Mesenchymal stem cell (in vitro differentiated cells and primary cell): ENCODE results near the gene UNC119B.

Experiments
- DNase-seq: peaks from one replicate; pipeline ENCODE4 v3.0.0-alpha.2; 2013
- H2AFZ ChIP-seq: one replicate; pipeline ENCODE4 v1.6.1; 2013; ENCODE audit warnings: low read depth, mild to moderate bottlenecking, control low read depth, inconsistent platforms, low read length, moderate library complexity
- H2AK5ac ChIP-seq: 2 replicates; pipeline ENCODE4 v1.6.1; 2013; ENCODE audit warnings: low read length, moderate library complexity, mild to moderate bottlenecking, inconsistent platforms; ENCODE audit not compliant: severe bottlenecking
- H2BK120ac ChIP-seq: one replicate; pipeline ENCODE4 v1.6.1; 2013; ENCODE audit warnings: low read depth, mild to moderate bottlenecking, inconsistent platforms, low read length, moderate library complexity
- H2BK12ac ChIP-seq, 2 experiments: one replicate each; pipeline ENCODE4 v1.6.1; 2013; ENCODE audit warnings: inconsistent platforms in 2 of 2, low read length in 2 of 2, mild to moderate bottlenecking in 2 of 2, moderate library complexity in 2 of 2, control low read depth in 1 of 2
- H2BK15ac ChIP-seq: one replicate; pipeline ENCODE4 v1.6.1; 2013; ENCODE audit warnings: mild to moderate bottlenecking, low read depth, inconsistent platforms; ENCODE audit not compliant: poor library complexity, severe bottlenecking
- H2BK5ac ChIP-seq: 2 replicates; pipeline ENCODE4 v1.6.1; 2013; ENCODE audit warnings: low read depth, mild to moderate bottlenecking, low read length, control low read depth, inconsistent platforms; ENCODE audit not compliant: poor library complexity, severe bottlenecking
- H3K14ac ChIP-seq, 2 experiments: one replicate each; pipeline ENCODE4 v1.6.1; 2013; ENCODE audit warnings: inconsistent platforms in 2 of 2, low read length in 2 of 2, control low read depth in 1 of 2, mild to moderate bottlenecking in 1 of 2, moderate library complexity in 1 of 2
- H3K18ac ChIP-seq, 2 experiments: one replicate each; pipeline ENCODE4 v1.6.1; 2013; ENCODE audit warnings: inconsistent platforms in 2 of 2, low read length in 2 of 2, control low read depth in 1 of 2, low read depth in 1 of 2, mild to moderate bottlenecking in 1 of 2
- H3K23ac ChIP-seq, 2 experiments: one replicate each; pipeline ENCODE4 v1.6.1; 2013; ENCODE audit warnings: inconsistent platforms in 2 of 2, low read length in 2 of 2, mild to moderate bottlenecking in 2 of 2, moderate library complexity in 2 of 2, control low read depth in 1 of 2
- H3K27ac ChIP-seq: 2 replicates; pipeline ENCODE4 v1.5.1; 2013; ENCODE audit warnings: mild to moderate bottlenecking, moderate library complexity, low read length, control low read depth, inconsistent platforms; ENCODE audit not compliant: poor library complexity, severe bottlenecking
- H3K27me3 ChIP-seq, 2 experiments: 2 replicates each; pipeline versions ENCODE4 v1.6.1 to v1.7.0; 2013; ENCODE audit warnings: low read length in 2 of 2, mild to moderate bottlenecking in 2 of 2, moderate library complexity in 2 of 2, control low read depth in 1 of 2, inconsistent platforms in 1 of 2; ENCODE audit not compliant: control insufficient read depth in 1 of 2, insufficient read depth in 1 of 2
- H3K36me3 ChIP-seq, 2 experiments: 2 replicates each; pipeline versions ENCODE4 v1.6.1 to v1.7.0; 2013; ENCODE audit warnings: low read length in 2 of 2, control low read depth in 1 of 2, inconsistent platforms in 1 of 2, low read depth in 1 of 2, mild to moderate bottlenecking in 1 of 2; ENCODE audit not compliant: insufficient read depth in 2 of 2, control insufficient read depth in 1 of 2
- H3K4ac ChIP-seq, 2 experiments: one replicate each; pipeline ENCODE4 v1.6.1; 2013; ENCODE audit warnings: inconsistent platforms in 2 of 2, low read length in 2 of 2, mild to moderate bottlenecking in 2 of 2, moderate library complexity in 2 of 2, control low read depth in 1 of 2, low read depth in 1 of 2
- H3K4me1 ChIP-seq: 2 replicates; pipeline ENCODE4 v1.6.1; 2013; ENCODE audit warnings: low read depth, low read length, control low read depth; ENCODE audit not compliant: control insufficient read depth, insufficient read depth
- H3K4me2 ChIP-seq: 2 replicates; pipeline ENCODE4 v1.6.1; 2013; ENCODE audit warnings: low read length, mild to moderate bottlenecking, inconsistent platforms; ENCODE audit not compliant: poor library complexity, severe bottlenecking
- H3K4me3 ChIP-seq, 2 experiments: 2 replicates each; pipeline versions ENCODE4 v1.5.1 to v1.7.0; 2013; ENCODE audit warnings: low read length in 2 of 2, mild to moderate bottlenecking in 2 of 2, control low read depth in 1 of 2, low read depth in 1 of 2; ENCODE audit not compliant: insufficient read depth in 1 of 2
- H3K79me1 ChIP-seq: replicated peaks from 2 replicates; pipeline ENCODE4 v1.6.1; 2013; ENCODE audit warnings: mild to moderate bottlenecking, control low read depth, low read length, inconsistent platforms; ENCODE audit not compliant: poor library complexity, severe bottlenecking
- H3K9ac ChIP-seq: 2 replicates; pipeline ENCODE4 v1.7.0; 2013; ENCODE audit warnings: mild to moderate bottlenecking, low read length, moderate library complexity
- H3K9me3 ChIP-seq: 2 replicates; pipeline ENCODE4 v1.7.0; 2013; ENCODE audit warnings: mild to moderate bottlenecking, low read length; ENCODE audit not compliant: control insufficient read depth
- H4K8ac ChIP-seq: one replicate; pipeline ENCODE4 v1.6.1; 2013; ENCODE audit warnings: inconsistent platforms, mild to moderate bottlenecking, low read length, moderate library complexity
- H4K91ac ChIP-seq: one replicate; pipeline ENCODE4 v1.6.1; 2013; ENCODE audit warnings: mild to moderate bottlenecking, low read length, inconsistent platforms
- WGBS: methylation state at CpG from one replicate; pipeline ENCODE4 v1.1.7; 2013; ENCODE audit warnings: mixed read lengths; 5-methylcytosine and 5-hydroxymethylcytosine counted together

UNC119B gene

GRCh38 chr12:120725151-120725658, 14.9 kb downstream of the UNC119B start:
- H3K4me1 ChIP-seq: peaks cover 14% of the 10 kb centered on the region
- WGBS: 24% methylated on average over 14 of the region's 14 CpGs
- peaks cover 14% of the 10 kb centered on the region for H3K79me1 ChIP-seq
- H3K18ac ChIP-seq: peak overlapping the region in 1 of 2 experiments; percentile 73
- no peak overlapping the region for H2BK15ac ChIP-seq
- peak overlapping the region; percentile 32 for H2AFZ ChIP-seq
- no peak overlapping the region for H2BK12ac ChIP-seq
- H3K36me3 ChIP-seq: peaks cover 31 to 50% of the 10 kb centered on the region in 2 experiments
- H4K91ac ChIP-seq: no peak overlapping the region
- H3K9ac ChIP-seq: peak overlapping the region; percentile 86
- H2BK5ac ChIP-seq: no peak overlapping the region
- no peak overlapping the region for H3K14ac ChIP-seq
- peak overlapping the region; percentile 89 for H3K4me2 ChIP-seq
- DNase-seq: no peak
- no peaks in the 10 kb centered on the region for H3K27me3 ChIP-seq
- H3K4me3 ChIP-seq: peak overlapping the region; percentile 73 to 82
- no peak overlapping the region for H2AK5ac ChIP-seq
- no peak overlapping the region for H3K27ac ChIP-seq
- H2BK120ac ChIP-seq: no peak overlapping the region
- peak overlapping the region; percentile 27 for H4K8ac ChIP-seq
- peak overlapping the region in 1 of 2 experiments; percentile 53 for H3K4ac ChIP-seq
- H3K9me3 ChIP-seq: no peaks in the 10 kb centered on the region
- no peak overlapping the region for H3K23ac ChIP-seq

GRCh38 chr12:120725659-120726509, 15.6 kb downstream of the UNC119B start, which contains the start of gene ACADS:
TSS of gene ACADS (plus strand) at chr12:120725826. CDS start at chr12:120725886, 60 bp downstream.
- WGBS: 11% methylated on average over 66 of the region's 66 CpGs
- Histone ChIP-seq H2BK15ac (no peak within 1 kb of the TSS), H4K91ac (peak within 1 kb of the TSS; percentile 31), H3K27ac (no peak within 1 kb of the TSS), H3K79me1 (peaks cover 11% of the 10 kb centered on the region), H2AK5ac (no peak within 1 kb of the TSS), H3K27me3 (no peaks in the 10 kb centered on the region), H3K18ac (peak within 1 kb of the TSS; percentile 67 to 85), H3K23ac (no peak within 1 kb of the TSS), H4K8ac (peak within 1 kb of the TSS; percentile 88), H3K14ac (no peak within 1 kb of the TSS), H3K9ac (peak within 1 kb of the TSS; percentile 86), H3K9me3 (no peaks in the 10 kb centered on the region), H3K4me2 (peak within 1 kb of the TSS; percentile 89), H3K4me3 (peak within 1 kb of the TSS; percentile 73 to 82), H3K4ac (peak within 1 kb of the TSS; percentile 40 to 53), H2AFZ (peak within 1 kb of the TSS; percentile 89), H2BK120ac (no peak within 1 kb of the TSS), H2BK5ac (no peak within 1 kb of the TSS), H2BK12ac (no peak within 1 kb of the TSS), H3K4me1 (peaks cover 10% of the 10 kb centered on the region), H3K36me3 (peaks cover 27 to 54% of the 10 kb centered on the region in 2 experiments)
- DNase-seq: peak; percentile 84

DNA sequence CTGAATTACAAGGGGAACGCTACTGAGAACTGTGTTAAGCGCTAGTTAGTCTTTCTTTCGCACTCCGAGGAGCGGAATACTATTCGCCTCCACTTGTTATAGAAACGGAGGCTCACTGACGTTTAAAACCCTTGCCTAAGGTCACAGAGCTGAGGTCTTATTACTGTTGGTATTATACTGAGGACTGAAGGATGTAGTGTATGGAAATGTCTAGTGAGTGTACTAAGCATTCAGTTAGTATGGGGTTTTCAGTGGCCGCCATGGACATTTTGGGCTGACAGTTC, 16.2 kb downstream of the UNC119B start:
- Histone ChIP-seq H3K23ac (no peak overlapping the region), H3K79me1 (peaks cover 7% of the 10 kb centered on the region), H3K9ac (peak overlapping the region; percentile 86), H2BK5ac (no peak overlapping the region), H3K4ac (no peak overlapping the region), H2BK120ac (no peak overlapping the region), H4K8ac (no peak overlapping the region), H3K4me1 (peaks cover 10% of the 10 kb centered on the region), H3K27me3 (no peaks in the 10 kb centered on the region), H2BK12ac (no peak overlapping the region), H3K36me3 (peaks cover 23 to 50% of the 10 kb centered on the region in 2 experiments), H4K91ac (no peak overlapping the region), H2AK5ac (no peak overlapping the region), H2AFZ (no peak overlapping the region), H3K9me3 (no peaks in the 10 kb centered on the region), H3K4me2 (no peak overlapping the region), H3K27ac (no peak overlapping the region), H3K14ac (no peak overlapping the region), H2BK15ac (no peak overlapping the region), H3K18ac (no peak overlapping the region), H3K4me3 (peak overlapping the region in 1 of 2 experiments; percentile 82)
- WGBS: 93% methylated on average over 9 of the region's 9 CpGs
- DNase-seq: no peak

GRCh38 chr12:120726961-120727360, 16.7 kb downstream of the UNC119B start:
- no peak overlapping the region for H3K4ac ChIP-seq

More at GRCh38 chr12:120726961-120727360, 16.7 kb downstream of the UNC119B start:
- Histone ChIP-seq H3K23ac (no peak overlapping the region), H3K27me3 (no peaks in the 10 kb centered on the region), H3K18ac (no peak overlapping the region), H4K8ac (no peak overlapping the region), H2AFZ (no peak overlapping the region), H2AK5ac (no peak overlapping the region), H3K14ac (no peak overlapping the region), H2BK120ac (no peak overlapping the region), H3K4me2 (no peak overlapping the region), H3K79me1 (peaks cover 3% of the 10 kb centered on the region), H3K36me3 (peaks cover 18 to 45% of the 10 kb centered on the region in 2 experiments), H3K9me3 (no peaks in the 10 kb centered on the region), H3K4me3 (no peak overlapping the region), H2BK12ac (no peak overlapping the region), H3K4me1 (peaks cover 10% of the 10 kb centered on the region), H3K27ac (no peak overlapping the region), H4K91ac (no peak overlapping the region), H3K9ac (no peak overlapping the region), H2BK15ac (no peak overlapping the region), H2BK5ac (no peak overlapping the region)
- DNase-seq: no peak
- WGBS: 96% methylated on average over 9 of the region's 9 CpGs
